K562 (cell line): ENCODE results near the gene SIK3. TPM values are rescaled to one million over a fixed set of nuclear protein-coding genes. Genes with fewer than 3 reads are reported as not detected.

Experiments used
- BRD4 ChIP-seq: fragments of 200-600 bp; sonication (generic); IDR thresholded peaks from 2 replicates; pipeline ENCODE4 v1.6.1; 2017; ENCODE audit warnings: inconsistent platforms
- KAT7 ChIP-seq: sonication (generic); formaldehyde crosslinking; IDR thresholded peaks from 2 replicates; pipeline ENCODE4 v1.8.0; 2022; ENCODE audit warnings: missing genetic modification reagents, mild to moderate bottlenecking, borderline replicate concordance
- NRF1 ChIP-seq, 2 experiments: fragments of 450-650 bp; IDR thresholded peaks in 1 of 2; conservative IDR thresholded peaks in 1 of 2; 2 replicates each; pipeline ENCODE4 v1.6.1; 2014; ENCODE audit warnings: mild to moderate bottlenecking in 2 of 2
- RFX5 ChIP-seq: IDR thresholded peaks from 2 replicates; pipeline ENCODE4 v1.6.1; 2011; ENCODE audit warnings: low read depth, mild to moderate bottlenecking, improper control_type of control experiment, low read length
- ZFP30 ChIP-seq: fragments of 250-450 bp; sonication (Bioruptor Pico); IDR thresholded peaks from 2 replicates; pipeline ENCODE4 v1.8.0; 2022; ENCODE audit warnings: moderate library complexity, mild to moderate bottlenecking, inconsistent platforms, borderline replicate concordance
- ZKSCAN1 ChIP-seq: fragments of 150-350 bp; IDR thresholded peaks from 2 replicates; pipeline ENCODE4 v1.6.1; 2016; ENCODE audit warnings: low read depth, low read length
- ZNF764 ChIP-seq: fragments of 250-450 bp; sonication (Bioruptor Pico); IDR thresholded peaks from 2 replicates; pipeline ENCODE4 v1.4.0; 2020; ENCODE audit warnings: low read depth, mild to moderate bottlenecking, moderate library complexity
- ZSCAN29 ChIP-seq: fragments of 450-650 bp; IDR thresholded peaks from 2 replicates; pipeline ENCODE4 v1.6.1; 2017
- polyA plus RNA-seq, 8 experiments: library from polyadenylated mRNA; depleted of rRNA in 4 of 8; stranded (reverse) in 5 of 8; unstranded in 3 of 8; fragments of >200 nt; fragmentation: Nextera tagmentation in 2 of 8; fragmentation: Illumina TruSeq in 1 of 8; extraction: Ambion mirVana in 2 of 8; extraction: Trizol in 1 of 8; gene quantifications; 2 replicates each; pipeline versions ENCODE4 v1.2.1 to v1.2.3, GENCODE V29; 2011 to 2014; ENCODE audit warnings: inconsistent platforms in 1 of 8, missing spikeins in 1 of 8
- total RNA-seq, 7 experiments: library from RNA; depleted of rRNA in 6 of 7; stranded (reverse); fragments of >200 nt in 6 of 7; fragmentation: Illumina TruSeq in 2 of 7; extraction: Trizol in 2 of 7; gene quantifications; 2 replicates each; pipeline versions ENCODE4 v1.2.1 to v1.2.3, GENCODE V29; 2011 to 2021; ENCODE audit warnings: low replicate concordance in 1 of 7
- TF ChIP-seq, protein P1 (sequence below): sonication (generic); formaldehyde crosslinking; IDR thresholded peaks from 2 replicates; pipeline ENCODE4 v1.8.0; 2022; ENCODE audit warnings: mild to moderate bottlenecking, low read depth, missing genetic modification reagents
- TF ChIP-seq, protein P2 (sequence below), 2 experiments: fragments of 450-650 bp; formaldehyde crosslinking in 1 of 2; IDR thresholded peaks; 2 replicates each; pipeline versions ENCODE4 v1.4.0 to v1.6.1; 2014 to 2020; ENCODE audit warnings: mild to moderate bottlenecking in 2 of 2, borderline replicate concordance in 1 of 2, low read depth in 1 of 2
- TF ChIP-seq, protein P3 (sequence below): fragments of 450-650 bp; IDR thresholded peaks from 2 replicates; pipeline ENCODE4 v1.6.1; 2016; ENCODE audit warnings: borderline replicate concordance
- TF ChIP-seq, protein P4 (sequence below): fragments of 450-650 bp; IDR thresholded peaks from 2 replicates; pipeline ENCODE4 v1.6.1; 2016; ENCODE audit warnings: mild to moderate bottlenecking

Gene SIK3
- total and polyA plus RNA-seq, 9 of the 15 experiments (the other 6 are each of a cell fraction or from before 2014, with no cell fraction given): 1.6 to 21.6 (median 8.0) TPM

DNA sequence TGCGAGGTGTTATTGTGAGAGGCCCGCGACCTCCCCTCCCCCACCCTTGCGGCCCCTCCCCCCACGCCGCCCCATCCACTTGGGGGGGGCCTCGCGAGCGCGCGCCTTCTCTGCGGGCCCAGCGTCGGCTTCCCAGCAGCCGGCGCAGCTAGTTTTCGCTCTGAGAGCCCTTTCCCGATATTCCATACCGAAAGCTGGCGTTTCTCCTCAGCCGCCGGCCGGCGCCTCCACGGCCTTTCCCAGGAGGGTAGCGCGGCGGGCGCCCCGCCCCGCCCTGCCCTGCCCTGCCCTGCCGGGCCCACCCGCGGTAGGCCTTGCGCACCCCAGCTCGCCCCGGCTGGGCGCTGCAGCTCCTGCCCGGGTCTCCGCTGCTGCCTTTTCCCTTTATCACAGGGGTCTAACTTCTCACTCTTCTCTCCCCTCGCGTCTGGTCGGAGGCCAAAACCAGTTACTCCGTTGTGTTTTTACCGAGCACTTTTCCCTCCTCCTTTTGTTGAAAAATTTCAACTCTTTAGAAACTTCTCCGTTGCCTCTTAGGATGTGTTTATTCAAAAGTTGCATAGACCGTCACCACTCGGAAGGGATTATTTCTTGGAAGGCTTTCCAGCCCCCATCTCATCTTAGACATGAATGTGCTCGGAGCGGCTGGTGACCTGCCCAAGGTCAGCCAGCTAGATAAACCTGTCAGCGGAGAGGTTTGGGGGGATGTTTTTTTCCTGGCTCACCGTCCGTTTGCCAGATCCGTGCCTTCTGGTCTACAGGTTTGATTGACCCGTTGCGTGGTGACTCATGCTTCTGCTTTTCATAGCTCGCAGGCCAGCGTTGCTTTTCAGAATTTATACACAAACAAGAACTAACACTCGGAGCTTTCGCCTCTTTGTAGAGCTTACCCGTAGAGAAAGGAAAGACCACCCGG is 46.5 kb upstream of the SIK3 start (continued):
- TF ChIP-seq NRF1 (conservative IDR thresholded peaks at IDR 0.05 in 1 of 2, IDR thresholded peaks at IDR 0.05 in 1 of 2) (peak; percentile 72; a peak in 2 of 4 replicates), BRD4 (peak; percentile 31; the same call in 1 of the 2 replicates), ZFP30 (CRISPR knock-in tag) (no peak), ZNF764 (no peak), ZSCAN29 (peak; percentile 28; the same call in 1 of the 2 replicates), RFX5 (no peak), KAT7 (no peak), ZKSCAN1 (no peak)
- TF ChIP-seq, protein P1, sequence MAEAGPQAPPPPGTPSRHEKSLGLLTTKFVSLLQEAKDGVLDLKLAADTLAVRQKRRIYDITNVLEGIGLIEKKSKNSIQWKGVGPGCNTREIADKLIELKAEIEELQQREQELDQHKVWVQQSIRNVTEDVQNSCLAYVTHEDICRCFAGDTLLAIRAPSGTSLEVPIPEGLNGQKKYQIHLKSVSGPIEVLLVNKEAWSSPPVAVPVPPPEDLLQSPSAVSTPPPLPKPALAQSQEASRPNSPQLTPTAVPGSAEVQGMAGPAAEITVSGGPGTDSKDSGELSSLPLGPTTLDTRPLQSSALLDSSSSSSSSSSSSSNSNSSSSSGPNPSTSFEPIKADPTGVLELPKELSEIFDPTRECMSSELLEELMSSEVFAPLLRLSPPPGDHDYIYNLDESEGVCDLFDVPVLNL (CRISPR knock-in tag): no peak
- TF ChIP-seq, protein P2, sequence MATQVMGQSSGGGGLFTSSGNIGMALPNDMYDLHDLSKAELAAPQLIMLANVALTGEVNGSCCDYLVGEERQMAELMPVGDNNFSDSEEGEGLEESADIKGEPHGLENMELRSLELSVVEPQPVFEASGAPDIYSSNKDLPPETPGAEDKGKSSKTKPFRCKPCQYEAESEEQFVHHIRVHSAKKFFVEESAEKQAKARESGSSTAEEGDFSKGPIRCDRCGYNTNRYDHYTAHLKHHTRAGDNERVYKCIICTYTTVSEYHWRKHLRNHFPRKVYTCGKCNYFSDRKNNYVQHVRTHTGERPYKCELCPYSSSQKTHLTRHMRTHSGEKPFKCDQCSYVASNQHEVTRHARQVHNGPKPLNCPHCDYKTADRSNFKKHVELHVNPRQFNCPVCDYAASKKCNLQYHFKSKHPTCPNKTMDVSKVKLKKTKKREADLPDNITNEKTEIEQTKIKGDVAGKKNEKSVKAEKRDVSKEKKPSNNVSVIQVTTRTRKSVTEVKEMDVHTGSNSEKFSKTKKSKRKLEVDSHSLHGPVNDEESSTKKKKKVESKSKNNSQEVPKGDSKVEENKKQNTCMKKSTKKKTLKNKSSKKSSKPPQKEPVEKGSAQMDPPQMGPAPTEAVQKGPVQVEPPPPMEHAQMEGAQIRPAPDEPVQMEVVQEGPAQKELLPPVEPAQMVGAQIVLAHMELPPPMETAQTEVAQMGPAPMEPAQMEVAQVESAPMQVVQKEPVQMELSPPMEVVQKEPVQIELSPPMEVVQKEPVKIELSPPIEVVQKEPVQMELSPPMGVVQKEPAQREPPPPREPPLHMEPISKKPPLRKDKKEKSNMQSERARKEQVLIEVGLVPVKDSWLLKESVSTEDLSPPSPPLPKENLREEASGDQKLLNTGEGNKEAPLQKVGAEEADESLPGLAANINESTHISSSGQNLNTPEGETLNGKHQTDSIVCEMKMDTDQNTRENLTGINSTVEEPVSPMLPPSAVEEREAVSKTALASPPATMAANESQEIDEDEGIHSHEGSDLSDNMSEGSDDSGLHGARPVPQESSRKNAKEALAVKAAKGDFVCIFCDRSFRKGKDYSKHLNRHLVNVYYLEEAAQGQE (IDR thresholded peaks at IDR 0.05; ENCODE audit: borderline replicate concordance): no peak
- TF ChIP-seq, protein P2 (CRISPR knock-in tag; IDR thresholded peaks at IDR 0.05; ENCODE audit: low read depth): no peak
- TF ChIP-seq, protein P3, sequence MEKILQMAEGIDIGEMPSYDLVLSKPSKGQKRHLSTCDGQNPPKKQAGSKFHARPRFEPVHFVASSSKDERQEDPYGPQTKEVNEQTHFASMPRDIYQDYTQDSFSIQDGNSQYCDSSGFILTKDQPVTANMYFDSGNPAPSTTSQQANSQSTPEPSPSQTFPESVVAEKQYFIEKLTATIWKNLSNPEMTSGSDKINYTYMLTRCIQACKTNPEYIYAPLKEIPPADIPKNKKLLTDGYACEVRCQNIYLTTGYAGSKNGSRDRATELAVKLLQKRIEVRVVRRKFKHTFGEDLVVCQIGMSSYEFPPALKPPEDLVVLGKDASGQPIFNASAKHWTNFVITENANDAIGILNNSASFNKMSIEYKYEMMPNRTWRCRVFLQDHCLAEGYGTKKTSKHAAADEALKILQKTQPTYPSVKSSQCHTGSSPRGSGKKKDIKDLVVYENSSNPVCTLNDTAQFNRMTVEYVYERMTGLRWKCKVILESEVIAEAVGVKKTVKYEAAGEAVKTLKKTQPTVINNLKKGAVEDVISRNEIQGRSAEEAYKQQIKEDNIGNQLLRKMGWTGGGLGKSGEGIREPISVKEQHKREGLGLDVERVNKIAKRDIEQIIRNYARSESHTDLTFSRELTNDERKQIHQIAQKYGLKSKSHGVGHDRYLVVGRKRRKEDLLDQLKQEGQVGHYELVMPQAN: peak; percentile 19; the same call in 1 of the 2 replicates
- TF ChIP-seq, protein P4, sequence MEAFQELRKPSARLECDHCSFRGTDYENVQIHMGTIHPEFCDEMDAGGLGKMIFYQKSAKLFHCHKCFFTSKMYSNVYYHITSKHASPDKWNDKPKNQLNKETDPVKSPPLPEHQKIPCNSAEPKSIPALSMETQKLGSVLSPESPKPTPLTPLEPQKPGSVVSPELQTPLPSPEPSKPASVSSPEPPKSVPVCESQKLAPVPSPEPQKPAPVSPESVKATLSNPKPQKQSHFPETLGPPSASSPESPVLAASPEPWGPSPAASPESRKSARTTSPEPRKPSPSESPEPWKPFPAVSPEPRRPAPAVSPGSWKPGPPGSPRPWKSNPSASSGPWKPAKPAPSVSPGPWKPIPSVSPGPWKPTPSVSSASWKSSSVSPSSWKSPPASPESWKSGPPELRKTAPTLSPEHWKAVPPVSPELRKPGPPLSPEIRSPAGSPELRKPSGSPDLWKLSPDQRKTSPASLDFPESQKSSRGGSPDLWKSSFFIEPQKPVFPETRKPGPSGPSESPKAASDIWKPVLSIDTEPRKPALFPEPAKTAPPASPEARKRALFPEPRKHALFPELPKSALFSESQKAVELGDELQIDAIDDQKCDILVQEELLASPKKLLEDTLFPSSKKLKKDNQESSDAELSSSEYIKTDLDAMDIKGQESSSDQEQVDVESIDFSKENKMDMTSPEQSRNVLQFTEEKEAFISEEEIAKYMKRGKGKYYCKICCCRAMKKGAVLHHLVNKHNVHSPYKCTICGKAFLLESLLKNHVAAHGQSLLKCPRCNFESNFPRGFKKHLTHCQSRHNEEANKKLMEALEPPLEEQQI: no peak
